Activated CD4-positive, alpha-beta memory T cell treated with anti-CD3 and anti-CD28 coated beads, Interleukin-2, amount 10 ng/mL, durations not matched to agents 7 days and 5 days (primary cell): ENCODE results near the gene CDH4. TPM values are rescaled to one million over a fixed set of nuclear protein-coding genes. Genes with fewer than 3 reads are reported as not detected.

Experiments
- CTCF ChIA-PET: fragments of 350-600 bp; sonication (Branson Sonifier 250); formaldehyde crosslinking; loops from one replicate; lab custom pipeline; 2021; ENCODE audit warnings: antibody characterized with exemption, inconsistent platforms; lab: Charles Lee
- POLR2A ChIA-PET: fragments of 350-600 bp; sonication (Branson Sonifier 250); formaldehyde crosslinking; loops from one replicate; lab custom pipeline; 2021; ENCODE audit warnings: antibody characterized with exemption; lab: Charles Lee
- DNase-seq: peaks from one replicate; pipeline ENCODE4 v3.0.0-alpha.2; 2020
- H3K27ac Mint-ChIP-seq: one replicate; pipeline ENCODE4 v1.8.0; 2021; ENCODE audit warnings: mild to moderate bottlenecking, mixed read lengths
- H3K27me3 Mint-ChIP-seq: one replicate; pipeline ENCODE4 v1.8.0; 2021; ENCODE audit warnings: mixed read lengths
- H3K36me3 Mint-ChIP-seq: one replicate; pipeline ENCODE4 v1.8.0; 2021; ENCODE audit warnings: low read depth, mixed read lengths
- H3K4me1 Mint-ChIP-seq: one replicate; pipeline ENCODE4 v1.8.0; 2021; ENCODE audit warnings: mixed read lengths
- H3K4me3 Mint-ChIP-seq: one replicate; pipeline ENCODE4 v1.8.0; 2021; ENCODE audit warnings: mild to moderate bottlenecking, mixed read lengths
- H3K9me3 Mint-ChIP-seq: one replicate; pipeline ENCODE4 v1.8.0; 2021; ENCODE audit warnings: mixed read lengths
- total RNA-seq, 2 experiments: library from RNA; stranded (reverse); gene quantifications; one replicate each; pipeline ENCODE4 v1.2.3, GENCODE V29; 2021

CDH4 gene
- total RNA-seq, 2 experiments from 2014 or later = 0.15 to 0.20 TPM

- no peaks in the 10 kb centered on the region for H3K4me1 Mint-ChIP-seq
- H3K9me3 Mint-ChIP-seq = peaks cover 4% of the 10 kb centered on the region
- no peak for DNase-seq
- ChIA-PET CTCF (no interaction called here), POLR2A (no interaction called here)
- no peak overlapping the region for H3K4me3 Mint-ChIP-seq
- H3K27me3 Mint-ChIP-seq = no peaks in the 10 kb centered on the region
- no peak overlapping the region for H3K27ac Mint-ChIP-seq
- no peaks in the 10 kb centered on the region for H3K36me3 Mint-ChIP-seq
Measured at GRCh38 chr20:61292821-61293612, 41.0 kb downstream of the CDH4 start.

- ChIA-PET CTCF (no interaction called here), POLR2A (no interaction called here)
- no peaks in the 10 kb centered on the region for H3K27me3 Mint-ChIP-seq
- no peak overlapping the region for H3K4me3 Mint-ChIP-seq
- DNase-seq = no peak
- H3K27ac Mint-ChIP-seq = no peak overlapping the region
- no peaks in the 10 kb centered on the region for H3K36me3 Mint-ChIP-seq
- H3K9me3 Mint-ChIP-seq = peaks cover 4% of the 10 kb centered on the region
- H3K4me1 Mint-ChIP-seq = no peaks in the 10 kb centered on the region
Measured at GRCh38 chr20:61293951-61294350, 41.9 kb downstream of the CDH4 start.

- Mint-ChIP-seq H3K27me3 (no peaks in the 10 kb centered on the region), H3K4me3 (no peak overlapping the region), H3K4me1 (no peaks in the 10 kb centered on the region), H3K27ac (no peak overlapping the region), H3K36me3 (no peaks in the 10 kb centered on the region), H3K9me3 (peaks cover 4% of the 10 kb centered on the region)
- no peak for DNase-seq
- CTCF ChIA-PET = no interaction called here
- POLR2A ChIA-PET = no interaction called here
Measured at GRCh38 chr20:61295249-61295648, 43.2 kb downstream of the CDH4 start.

GRCh38 chr20:61295682-61296628 is 43.9 kb downstream of the CDH4 start:
- Mint-ChIP-seq H3K9me3 (peaks cover 4% of the 10 kb centered on the region), H3K27ac (no peak overlapping the region), H3K4me1 (no peaks in the 10 kb centered on the region), H3K36me3 (no peaks in the 10 kb centered on the region), H3K4me3 (no peak overlapping the region), H3K27me3 (no peaks in the 10 kb centered on the region)
- DNase-seq = no peak
- ChIA-PET CTCF (no interaction called here), POLR2A (no interaction called here)

- DNase-seq = no peak
- POLR2A ChIA-PET = no interaction called here
- H3K4me3 Mint-ChIP-seq = no peak overlapping the region
- CTCF ChIA-PET = no interaction called here
- no peak overlapping the region for H3K27ac Mint-ChIP-seq
- no peaks in the 10 kb centered on the region for H3K36me3 Mint-ChIP-seq
- H3K27me3 Mint-ChIP-seq = no peaks in the 10 kb centered on the region
- H3K9me3 Mint-ChIP-seq = peaks cover 4% of the 10 kb centered on the region
- H3K4me1 Mint-ChIP-seq = no peaks in the 10 kb centered on the region
Measured at GRCh38 chr20:61296629-61297019, 44.6 kb downstream of the CDH4 start.

- Mint-ChIP-seq H3K36me3 (no peaks in the 10 kb centered on the region), H3K27ac (no peak overlapping the region), H3K4me3 (no peak overlapping the region), H3K9me3 (peaks cover 2% of the 10 kb centered on the region), H3K27me3 (no peaks in the 10 kb centered on the region), H3K4me1 (no peaks in the 10 kb centered on the region)
- CTCF ChIA-PET = no interaction called here
- POLR2A ChIA-PET = no interaction called here
- DNase-seq = no peak
Measured at GRCh38 chr20:61297491-61297890, 45.4 kb downstream of the CDH4 start.

GRCh38 chr20:61297986-61298385 is 45.9 kb downstream of the CDH4 start:
- Mint-ChIP-seq H3K9me3 (peaks cover 2% of the 10 kb centered on the region), H3K27ac (no peak overlapping the region), H3K4me1 (no peaks in the 10 kb centered on the region), H3K36me3 (no peaks in the 10 kb centered on the region), H3K27me3 (no peaks in the 10 kb centered on the region), H3K4me3 (no peak overlapping the region)
- ChIA-PET CTCF (no interaction called here), POLR2A (no interaction called here)
- no peak for DNase-seq

- Mint-ChIP-seq H3K27ac (no peak overlapping the region), H3K9me3 (peaks cover 2% of the 10 kb centered on the region), H3K27me3 (no peaks in the 10 kb centered on the region), H3K4me1 (no peaks in the 10 kb centered on the region), H3K36me3 (no peaks in the 10 kb centered on the region), H3K4me3 (no peak overlapping the region)
- POLR2A ChIA-PET = no interaction called here
- no peak for DNase-seq
- CTCF ChIA-PET = no interaction called here
Measured at GRCh38 chr20:61298661-61299060, 46.6 kb downstream of the CDH4 start.

GRCh38 chr20:61299104-61299503 is 47.0 kb downstream of the CDH4 start:
- H3K9me3 Mint-ChIP-seq = peaks cover 2% of the 10 kb centered on the region
- H3K36me3 Mint-ChIP-seq = no peaks in the 10 kb centered on the region
- DNase-seq = no peak
- no peaks in the 10 kb centered on the region for H3K4me1 Mint-ChIP-seq
- H3K27me3 Mint-ChIP-seq = no peaks in the 10 kb centered on the region
- POLR2A ChIA-PET = no interaction called here
- CTCF ChIA-PET = no interaction called here
- no peak overlapping the region for H3K4me3 Mint-ChIP-seq
- H3K27ac Mint-ChIP-seq = no peak overlapping the region

GRCh38 chr20:61299618-61300017 is 47.6 kb downstream of the CDH4 start:
- Mint-ChIP-seq H3K27me3 (no peaks in the 10 kb centered on the region), H3K4me3 (no peak overlapping the region), H3K4me1 (no peaks in the 10 kb centered on the region), H3K36me3 (no peaks in the 10 kb centered on the region), H3K27ac (no peak overlapping the region), H3K9me3 (peaks cover 2% of the 10 kb centered on the region)
- POLR2A ChIA-PET = no interaction called here
- CTCF ChIA-PET = no interaction called here
- no peak for DNase-seq

GRCh38 chr20:61300293-61300692 is 48.2 kb downstream of the CDH4 start:
- H3K9me3 Mint-ChIP-seq = peaks cover 2% of the 10 kb centered on the region
- ChIA-PET POLR2A (no interaction called here), CTCF (no interaction called here)
- no peaks in the 10 kb centered on the region for H3K27me3 Mint-ChIP-seq
- H3K4me3 Mint-ChIP-seq = no peak overlapping the region
- DNase-seq = no peak
- no peaks in the 10 kb centered on the region for H3K4me1 Mint-ChIP-seq
- H3K36me3 Mint-ChIP-seq = no peaks in the 10 kb centered on the region
- no peak overlapping the region for H3K27ac Mint-ChIP-seq

GRCh38 chr20:61300709-61301108 is 48.6 kb downstream of the CDH4 start:
- H3K4me3 Mint-ChIP-seq = no peak overlapping the region
- DNase-seq = no peak
- H3K4me1 Mint-ChIP-seq = no peaks in the 10 kb centered on the region
- ChIA-PET CTCF (no interaction called here), POLR2A (no interaction called here)
- H3K27ac Mint-ChIP-seq = no peak overlapping the region
- no peaks in the 10 kb centered on the region for H3K27me3 Mint-ChIP-seq
- no peaks in the 10 kb centered on the region for H3K36me3 Mint-ChIP-seq
- H3K9me3 Mint-ChIP-seq = peaks cover 2% of the 10 kb centered on the region

GRCh38 chr20:61301711-61302525 is 49.9 kb downstream of the CDH4 start:
- Mint-ChIP-seq H3K9me3 (no peaks in the 10 kb centered on the region), H3K27me3 (no peaks in the 10 kb centered on the region), H3K4me1 (no peaks in the 10 kb centered on the region), H3K4me3 (no peak overlapping the region), H3K36me3 (no peaks in the 10 kb centered on the region), H3K27ac (no peak overlapping the region)
- CTCF ChIA-PET = no interaction called here
- DNase-seq = no peak
- POLR2A ChIA-PET = no interaction called here
